Ascending aorta (tissue), 2 donors: ENCODE measurements around the gene RHOT2. TPM values are rescaled to one million over a fixed set of nuclear protein-coding genes. Genes with fewer than 3 reads are reported as not detected.
A peak's percentile ranks its signal among the peaks of the same experiment; 100 is the strongest.

Experiments
- DNase-seq, 2 donors: peaks; one replicate each; pipeline ENCODE4 v3.0.0-alpha.2; 2019; ENCODE audit warnings: low spot score in 2 of 2
- H3K27ac ChIP-seq, 2 donors: fragments of 200-600 bp; sonication (generic); one replicate each; pipeline ENCODE4 v1.5.1; 2016 to 2017; ENCODE audit warnings: mild to moderate bottlenecking in 1 of 2
- H3K27me3 ChIP-seq: fragments of 200-600 bp; sonication (generic); one replicate; pipeline ENCODE4 v1.5.1; 2017
- H3K36me3 ChIP-seq, 2 donors: fragments of 200-600 bp; sonication (generic); one replicate each; pipeline ENCODE4 v1.5.1; 2016
- H3K4me1 ChIP-seq, 2 donors: fragments of 200-600 bp; sonication (generic); one replicate each; pipeline ENCODE4 v1.5.1; 2016 to 2017; ENCODE audit warnings: mild to moderate bottlenecking in 1 of 2
- H3K4me3 ChIP-seq, 2 donors: fragments of 200-600 bp; sonication (generic); one replicate each; pipeline ENCODE4 v1.5.1; 2016 to 2017; ENCODE audit warnings: mild to moderate bottlenecking in 1 of 2
- H3K9me3 ChIP-seq, 2 donors: fragments of 200-600 bp; sonication (generic); one replicate each; pipeline ENCODE4 v1.5.1; 2016
- intact Hi-C: fragments of 100-400 bp; cut with DNase I; formaldehyde crosslinking; loops from one replicate; pipeline ENCODE4 v1.15.1; 2023
- total RNA-seq: library from RNA; depleted of rRNA; stranded (reverse); fragments of >200 nt; gene quantifications from one replicate; pipeline ENCODE4 v1.1.0, GENCODE V29; 2016
- TF ChIP-seq, protein P1 (sequence below), 3 experiments: fragments of 200-600 bp in 2 of 3; fragments of 450-650 bp in 1 of 3; sonication (generic) in 2 of 3; IDR thresholded peaks; one replicate each; pipeline ENCODE4 v1.5.1; 2016 to 2019; ENCODE audit warnings: antibody characterized with exemption in 3 of 3, mild to moderate bottlenecking in 1 of 3, moderate library complexity in 1 of 3

The RHOT2 gene
- total RNA-seq, 1 donor from 2014 or later = 41.8 TPM

DNA sequence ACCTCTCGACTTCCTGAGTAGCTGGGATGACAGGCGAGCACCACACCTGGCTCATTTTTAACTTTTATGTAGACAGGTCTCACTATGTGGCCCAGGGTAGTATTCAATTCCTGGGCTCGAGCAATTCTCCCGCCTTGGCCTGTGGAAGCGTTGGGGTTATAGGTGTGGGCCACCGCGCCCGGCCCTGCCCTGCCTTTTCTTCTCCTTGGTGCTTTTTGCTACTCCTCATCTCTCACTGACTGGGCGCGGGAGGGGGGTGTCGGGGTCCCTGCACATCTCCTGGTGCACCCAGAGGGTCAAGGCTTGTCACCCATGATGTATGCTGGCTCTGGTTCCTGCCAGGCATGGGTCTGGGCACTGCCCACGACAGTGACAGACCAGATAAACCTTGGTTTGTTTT lies 23.4 kb upstream of the RHOT2 start:
- TF ChIP-seq, protein P1, sequence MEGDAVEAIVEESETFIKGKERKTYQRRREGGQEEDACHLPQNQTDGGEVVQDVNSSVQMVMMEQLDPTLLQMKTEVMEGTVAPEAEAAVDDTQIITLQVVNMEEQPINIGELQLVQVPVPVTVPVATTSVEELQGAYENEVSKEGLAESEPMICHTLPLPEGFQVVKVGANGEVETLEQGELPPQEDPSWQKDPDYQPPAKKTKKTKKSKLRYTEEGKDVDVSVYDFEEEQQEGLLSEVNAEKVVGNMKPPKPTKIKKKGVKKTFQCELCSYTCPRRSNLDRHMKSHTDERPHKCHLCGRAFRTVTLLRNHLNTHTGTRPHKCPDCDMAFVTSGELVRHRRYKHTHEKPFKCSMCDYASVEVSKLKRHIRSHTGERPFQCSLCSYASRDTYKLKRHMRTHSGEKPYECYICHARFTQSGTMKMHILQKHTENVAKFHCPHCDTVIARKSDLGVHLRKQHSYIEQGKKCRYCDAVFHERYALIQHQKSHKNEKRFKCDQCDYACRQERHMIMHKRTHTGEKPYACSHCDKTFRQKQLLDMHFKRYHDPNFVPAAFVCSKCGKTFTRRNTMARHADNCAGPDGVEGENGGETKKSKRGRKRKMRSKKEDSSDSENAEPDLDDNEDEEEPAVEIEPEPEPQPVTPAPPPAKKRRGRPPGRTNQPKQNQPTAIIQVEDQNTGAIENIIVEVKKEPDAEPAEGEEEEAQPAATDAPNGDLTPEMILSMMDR (IDR thresholded peaks at IDR 0.05) = no peak
- Histone ChIP-seq H3K9me3 (no peaks in the 10 kb centered on the region), H3K4me1 (peaks cover 15 to 26% of the 10 kb centered on the region in 2 donors), H3K36me3 (no peaks in the 10 kb centered on the region), H3K27me3 (no peaks in the 10 kb centered on the region), H3K27ac (no peak overlapping the region), H3K4me3 (no peak overlapping the region)
- intact Hi-C loops = no loop called here
- DNase-seq = no peak

DNA sequence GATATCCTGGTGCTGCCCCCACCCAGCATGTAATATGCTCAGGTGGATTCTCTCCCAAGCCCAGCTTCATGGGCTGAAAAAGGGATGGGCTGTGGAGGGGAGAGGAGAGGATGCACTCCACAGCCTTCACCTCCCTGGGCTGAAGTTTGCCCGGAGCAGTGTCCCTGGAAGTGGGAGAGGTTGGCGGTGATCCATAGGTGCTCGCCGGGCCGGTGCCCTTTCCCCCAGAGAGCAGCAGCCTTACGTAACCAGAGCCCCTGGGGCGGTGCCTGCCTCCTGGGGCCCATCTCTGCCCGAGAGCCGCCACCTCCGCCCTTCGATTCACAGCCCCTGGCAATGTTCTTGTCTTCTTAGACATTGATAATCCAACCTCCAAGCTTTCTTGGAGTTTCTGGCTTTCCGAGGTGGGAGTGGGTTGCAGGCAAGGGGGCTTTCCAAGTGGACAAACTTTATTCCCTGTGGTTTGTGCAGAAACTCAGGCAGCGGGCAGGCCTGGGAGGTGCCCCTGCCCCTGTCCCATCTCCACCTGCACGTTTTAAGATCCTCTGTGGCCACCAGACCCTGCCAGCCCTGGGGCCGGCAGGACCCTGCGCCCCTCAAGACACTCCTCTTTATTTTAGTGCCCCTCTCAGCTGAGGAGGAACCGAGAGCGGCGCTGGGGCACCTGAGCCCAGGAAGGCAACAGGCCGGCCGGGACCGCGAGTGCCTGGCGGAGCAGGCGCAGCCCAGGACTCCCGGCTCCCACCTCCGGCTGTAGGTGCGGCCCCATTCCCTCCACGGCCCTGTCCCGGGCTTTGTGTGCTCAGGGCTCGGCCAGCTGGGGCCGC lies 21.9 kb upstream of the RHOT2 start:
- Histone ChIP-seq H3K27ac (no peak overlapping the region), H3K4me1 (peaks cover 15 to 32% of the 10 kb centered on the region in 2 donors), H3K27me3 (no peaks in the 10 kb centered on the region), H3K4me3 (no peak overlapping the region), H3K36me3 (no peaks in the 10 kb centered on the region), H3K9me3 (no peaks in the 10 kb centered on the region)
- TF ChIP-seq, protein P1 (IDR thresholded peaks at IDR 0.05) = no peak
- intact Hi-C loops = no loop called here
- DNase-seq = no peak

DNA sequence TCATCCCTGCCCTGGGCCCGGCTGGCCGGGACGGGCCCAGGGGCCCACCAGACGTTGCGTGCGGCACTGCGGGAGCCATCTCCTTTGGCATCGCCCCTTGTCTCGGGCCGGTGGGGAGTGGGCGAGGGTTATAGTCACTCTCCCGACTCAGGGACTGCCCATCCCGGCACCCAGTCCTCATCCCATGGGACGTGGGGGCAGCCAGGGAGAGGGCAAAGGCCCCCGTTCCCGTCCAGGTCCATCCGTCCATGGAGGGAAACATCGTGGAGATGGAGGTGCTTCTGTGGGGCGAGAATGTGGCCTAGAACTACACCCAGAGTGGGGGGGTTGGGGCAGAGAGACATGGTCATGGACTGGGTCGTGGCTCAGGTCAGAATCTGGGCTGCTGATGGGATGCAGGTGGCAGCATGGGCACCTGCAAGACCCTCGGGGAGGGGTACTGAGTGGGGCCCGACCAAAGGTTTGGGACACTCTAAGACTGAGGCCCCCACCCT lies 21.2 kb upstream of the RHOT2 start:
- Histone ChIP-seq H3K9me3 (no peaks in the 10 kb centered on the region), H3K4me1 (peaks cover 15 to 28% of the 10 kb centered on the region in 2 donors), H3K27ac (no peak overlapping the region), H3K4me3 (no peak overlapping the region), H3K27me3 (no peaks in the 10 kb centered on the region), H3K36me3 (no peaks in the 10 kb centered on the region)
- TF ChIP-seq, protein P1 (IDR thresholded peaks at IDR 0.05) = no peak
- no peak for DNase-seq
- intact Hi-C loops = no loop called here

DNA sequence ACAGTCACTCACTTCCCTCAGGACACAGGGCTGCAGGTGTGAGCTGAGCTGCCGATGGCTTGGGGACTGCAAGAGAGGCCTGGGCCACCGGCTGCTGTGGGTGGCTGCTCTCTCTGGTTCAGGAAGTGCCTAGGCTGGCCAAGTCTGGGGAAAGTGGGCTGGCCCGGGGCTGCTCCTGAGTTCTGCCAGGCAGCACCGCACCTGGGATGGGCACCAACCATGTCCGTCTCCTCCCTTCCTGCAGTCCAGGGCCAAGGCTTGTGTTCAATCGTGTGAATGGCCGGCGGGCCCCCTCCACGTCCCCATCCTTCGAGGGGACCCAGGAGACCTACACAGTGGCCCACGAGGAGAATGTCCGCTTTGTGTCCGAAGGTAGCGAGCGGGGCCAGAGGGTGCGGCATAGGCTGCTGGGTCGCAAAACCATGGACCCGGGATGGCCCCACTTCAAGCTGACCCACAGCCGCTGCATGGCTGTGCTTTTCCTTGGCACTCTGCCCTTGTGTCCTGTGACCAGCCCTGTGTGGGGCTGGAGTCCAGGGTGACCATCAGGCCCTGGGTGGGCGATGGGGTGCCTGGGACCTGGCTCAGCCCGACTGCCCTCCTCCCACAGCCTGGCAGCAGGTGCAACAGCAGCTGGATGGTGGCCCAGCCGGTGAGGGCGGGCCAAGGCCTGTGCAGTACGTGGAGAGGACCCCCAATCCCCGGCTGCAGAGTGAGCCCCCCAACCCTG lies 20.6 kb upstream of the RHOT2 start:
- Histone ChIP-seq H3K4me3 (peak overlapping the region in 1 of 2 donors; percentile 76), H3K36me3 (no peaks in the 10 kb centered on the region), H3K27ac (no peak overlapping the region), H3K9me3 (no peaks in the 10 kb centered on the region), H3K4me1 (peaks cover 15 to 27% of the 10 kb centered on the region in 2 donors), H3K27me3 (no peaks in the 10 kb centered on the region)
- TF ChIP-seq, protein P1 (IDR thresholded peaks at IDR 0.05) = no peak
- intact Hi-C loops = no loop called here
- DNase-seq = no peak

DNA sequence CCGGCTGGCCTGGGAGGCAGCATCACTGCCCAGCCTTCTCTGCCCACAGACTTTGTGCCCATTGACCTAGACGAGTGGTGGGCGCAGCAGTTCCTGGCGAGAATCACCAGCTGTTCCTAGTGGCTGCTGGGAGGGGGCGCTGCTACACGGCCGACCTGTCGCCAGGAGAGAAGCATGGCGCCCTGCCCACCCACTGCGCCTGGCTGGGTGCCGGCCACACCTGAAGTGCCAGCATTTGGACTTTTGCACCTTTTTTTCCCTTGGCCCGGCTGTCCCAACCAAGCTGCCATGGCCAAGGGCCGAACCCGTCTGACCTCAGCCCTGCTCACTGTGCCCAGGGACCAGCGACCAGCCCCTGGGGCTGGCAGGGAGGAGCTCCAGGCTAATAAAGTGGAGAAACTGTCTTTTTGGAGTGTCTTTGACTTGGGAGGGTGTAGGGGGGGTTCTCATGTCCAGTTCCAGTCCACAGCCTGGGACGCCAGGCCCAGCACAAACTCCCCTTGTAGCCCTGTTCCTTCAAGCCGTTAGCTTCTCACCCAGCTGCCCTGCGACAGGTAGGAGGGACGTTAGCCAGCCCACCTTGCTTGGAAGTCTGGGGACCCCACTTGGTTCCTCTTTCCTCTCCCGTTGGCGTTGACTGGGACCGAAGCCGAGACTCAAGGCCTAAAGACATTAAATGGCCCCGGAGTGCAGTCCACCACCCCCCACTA lies 19.7 kb upstream of the RHOT2 start:
- Histone ChIP-seq H3K27me3 (no peaks in the 10 kb centered on the region), H3K9me3 (no peaks in the 10 kb centered on the region), H3K27ac (peak overlapping the region; percentile 83 to 87), H3K4me3 (peak overlapping the region; percentile 76 to 91), H3K4me1 (peaks cover 9 to 19% of the 10 kb centered on the region in 2 donors), H3K36me3 (no peaks in the 10 kb centered on the region)
- TF ChIP-seq, protein P1 (IDR thresholded peaks at IDR 0.05) = peak in 1 of 3 experiments; percentile 16
- DNase-seq = no peak
- intact Hi-C loops = no loop called here
